Measurements from ENCODE around the gene DOK7.

The DOK7 gene, protein sequence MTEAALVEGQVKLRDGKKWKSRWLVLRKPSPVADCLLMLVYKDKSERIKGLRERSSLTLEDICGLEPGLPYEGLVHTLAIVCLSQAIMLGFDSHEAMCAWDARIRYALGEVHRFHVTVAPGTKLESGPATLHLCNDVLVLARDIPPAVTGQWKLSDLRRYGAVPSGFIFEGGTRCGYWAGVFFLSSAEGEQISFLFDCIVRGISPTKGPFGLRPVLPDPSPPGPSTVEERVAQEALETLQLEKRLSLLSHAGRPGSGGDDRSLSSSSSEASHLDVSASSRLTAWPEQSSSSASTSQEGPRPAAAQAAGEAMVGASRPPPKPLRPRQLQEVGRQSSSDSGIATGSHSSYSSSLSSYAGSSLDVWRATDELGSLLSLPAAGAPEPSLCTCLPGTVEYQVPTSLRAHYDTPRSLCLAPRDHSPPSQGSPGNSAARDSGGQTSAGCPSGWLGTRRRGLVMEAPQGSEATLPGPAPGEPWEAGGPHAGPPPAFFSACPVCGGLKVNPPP

DNA sequence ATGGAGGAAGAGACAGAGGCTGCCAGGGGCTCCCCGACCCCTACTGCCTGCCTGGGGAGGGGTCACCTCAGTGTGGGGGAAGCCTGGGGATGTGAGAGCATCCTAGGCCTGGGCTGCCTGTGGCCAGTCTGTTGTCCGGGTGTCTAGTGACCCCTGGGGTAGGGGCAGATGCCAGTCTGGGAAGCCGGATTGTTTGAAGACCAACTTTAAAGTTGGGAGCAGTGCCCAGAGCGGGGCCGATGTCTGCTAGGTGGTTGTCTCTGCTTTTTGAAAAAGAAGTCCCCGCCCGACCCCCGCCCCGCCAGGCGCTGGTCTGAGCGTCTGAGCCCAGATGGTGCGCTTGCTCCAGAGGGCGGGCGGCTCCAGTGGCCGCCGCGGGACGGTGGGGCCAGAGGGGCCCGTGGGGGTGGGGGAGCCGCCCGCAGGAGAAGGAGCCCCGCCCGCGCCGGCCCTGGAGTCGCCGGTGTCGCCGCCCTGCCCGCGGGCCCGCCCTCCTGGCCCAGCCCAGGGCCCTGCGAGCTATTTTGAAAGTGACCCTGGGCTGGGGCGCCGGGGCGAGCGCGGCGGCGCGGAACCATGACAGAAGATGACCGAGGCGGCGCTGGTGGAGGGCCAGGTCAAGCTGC lies at the start of gene DOK7:
Gene DOK7, plus strand, starts transcription at position 517 of the 626 bp plus-strand sequence. Its CDS starts 70 bp downstream, at position 587.
- DNase-seq, result no peak

DNA sequence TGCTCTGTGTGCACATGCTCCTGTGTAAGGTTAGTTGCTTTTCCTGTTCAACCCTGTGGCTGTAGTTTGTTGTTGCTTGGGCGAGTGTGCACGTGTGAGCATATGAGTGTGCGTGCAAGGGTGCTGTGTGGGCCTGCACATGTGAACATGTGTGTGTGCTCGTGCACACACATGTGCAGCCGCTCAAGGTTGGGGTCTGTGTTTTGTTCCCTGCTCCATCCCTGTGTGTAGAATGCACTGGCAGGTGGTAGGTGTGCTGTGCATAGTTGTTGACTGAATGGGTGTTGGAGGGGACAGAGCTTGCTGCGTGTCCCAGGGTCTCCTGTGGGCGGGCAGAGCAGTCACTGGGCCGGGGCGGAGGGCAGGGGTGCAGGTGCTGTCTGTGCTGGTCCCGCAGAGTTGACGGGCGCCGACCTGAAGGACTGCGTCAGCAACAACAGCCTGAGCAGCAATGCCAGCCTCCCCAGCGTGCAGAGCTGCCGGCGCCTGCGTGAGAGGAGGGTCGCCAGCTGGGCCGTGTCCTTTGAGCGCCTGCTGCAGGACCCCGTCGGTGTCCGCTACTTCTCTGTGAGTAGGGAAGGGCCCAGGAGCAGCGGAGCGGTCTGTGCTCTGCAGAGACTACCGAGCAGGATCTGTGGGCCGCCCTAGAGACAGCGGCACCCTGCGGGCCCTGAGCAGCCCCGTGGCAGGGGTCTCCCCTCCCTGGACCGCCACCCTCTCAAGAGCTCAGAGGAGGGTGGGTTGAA lies 49.3 kb upstream of the DOK7 start:
- DNase-seq, result no peak

- DNase-seq, result no peak
Observed at GRCh38 chr4:3414421-3415279, 48.5 kb upstream of the DOK7 start.

DNA sequence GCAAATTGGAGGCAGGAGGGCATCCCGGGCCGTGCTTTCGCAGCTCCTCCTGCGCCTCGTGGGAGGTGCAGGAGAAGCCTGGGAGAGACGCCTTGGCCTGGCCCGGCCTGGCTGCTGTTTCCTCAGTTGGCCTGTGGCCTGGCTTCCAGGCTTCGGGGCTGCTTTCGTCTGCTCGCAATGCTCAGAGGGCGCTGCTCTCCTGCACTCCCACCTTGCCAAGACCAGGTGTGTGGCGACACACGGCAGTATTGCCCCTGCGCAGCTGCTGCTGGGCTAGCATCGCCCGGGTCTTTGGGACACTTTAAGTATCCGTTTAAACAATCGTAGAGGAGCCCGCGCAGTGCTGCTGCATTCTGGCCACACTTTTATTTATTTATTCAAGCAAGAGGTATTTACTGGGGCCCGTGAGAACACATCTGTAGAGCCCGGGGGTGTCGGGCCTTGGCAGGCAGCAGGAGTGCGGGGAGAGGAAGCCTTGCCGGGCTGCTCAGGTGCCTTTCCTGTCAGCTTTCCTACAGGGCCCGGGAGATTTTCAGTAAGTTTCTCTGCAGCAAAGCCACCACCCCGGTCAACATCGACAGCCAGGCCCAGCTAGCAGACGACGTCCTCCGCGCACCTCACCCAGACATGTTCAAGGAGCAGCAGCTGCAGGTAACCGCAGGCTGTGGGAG lies 47.5 kb upstream of the DOK7 start:
- DNase-seq, result no peak

DNA sequence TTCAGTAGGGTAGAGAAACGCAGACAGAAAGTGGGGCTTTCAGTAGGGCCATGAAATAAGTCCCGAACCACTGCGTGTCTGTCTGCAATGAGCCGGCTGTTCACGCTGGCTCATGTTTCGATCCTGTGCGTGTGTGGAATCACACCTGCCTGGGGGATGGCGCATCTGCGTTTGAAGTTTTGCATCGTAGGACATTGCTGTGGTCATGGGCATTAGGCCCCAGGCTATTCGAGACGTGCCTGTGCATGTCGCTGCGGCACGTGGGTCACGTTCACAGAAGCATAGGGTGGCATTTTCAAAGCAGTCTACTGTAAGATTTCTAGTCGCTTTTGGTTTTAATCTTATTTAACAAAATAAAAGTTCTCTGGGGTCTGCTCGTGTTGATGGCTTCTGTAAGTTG lies 46.8 kb upstream of the DOK7 start:
- no peak for DNase-seq

DNA sequence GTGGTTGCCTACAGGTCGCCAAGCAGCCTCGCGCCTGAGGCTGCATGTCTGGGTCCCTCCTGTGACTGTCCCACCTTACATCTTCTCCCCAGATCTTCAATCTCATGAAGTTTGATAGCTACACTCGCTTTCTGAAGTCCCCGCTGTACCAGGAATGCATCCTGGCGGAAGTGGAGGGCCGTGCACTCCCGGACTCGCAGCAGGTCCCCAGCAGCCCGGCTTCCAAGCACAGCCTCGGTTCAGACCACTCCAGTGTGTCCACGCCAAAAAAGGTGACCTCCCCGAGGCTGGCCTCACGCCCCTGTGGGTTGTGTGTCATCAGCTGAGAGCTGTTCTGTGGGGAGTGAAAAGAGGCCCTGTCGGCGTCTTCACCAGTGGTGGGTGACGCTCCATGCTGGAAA lies 46.3 kb upstream of the DOK7 start:
- DNase-seq, result no peak

DNA sequence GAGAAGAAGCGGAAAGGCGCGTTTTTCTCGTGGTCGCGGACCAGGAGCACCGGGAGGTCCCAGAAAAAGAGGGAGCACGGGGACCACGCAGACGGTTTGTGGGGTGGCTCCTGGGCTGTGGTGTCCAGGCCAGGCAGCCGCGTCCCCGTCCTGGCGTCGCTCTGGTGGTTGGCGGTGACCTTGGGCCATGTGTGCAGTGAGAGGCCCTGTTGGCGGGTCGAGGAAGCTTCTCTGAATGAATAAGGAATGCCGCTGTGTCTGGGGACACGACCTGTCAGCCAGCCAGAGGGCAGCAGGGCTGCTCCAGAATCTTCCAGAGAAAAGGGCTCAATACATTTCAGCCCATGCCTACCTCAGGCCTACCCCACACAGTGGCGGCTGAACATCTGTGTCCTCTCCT lies 45.7 kb upstream of the DOK7 start:
- DNase-seq, result no peak

GRCh38 chr4:3418029-3418762 lies 44.9 kb upstream of the DOK7 start:
- DNase-seq, result no peak

DNA sequence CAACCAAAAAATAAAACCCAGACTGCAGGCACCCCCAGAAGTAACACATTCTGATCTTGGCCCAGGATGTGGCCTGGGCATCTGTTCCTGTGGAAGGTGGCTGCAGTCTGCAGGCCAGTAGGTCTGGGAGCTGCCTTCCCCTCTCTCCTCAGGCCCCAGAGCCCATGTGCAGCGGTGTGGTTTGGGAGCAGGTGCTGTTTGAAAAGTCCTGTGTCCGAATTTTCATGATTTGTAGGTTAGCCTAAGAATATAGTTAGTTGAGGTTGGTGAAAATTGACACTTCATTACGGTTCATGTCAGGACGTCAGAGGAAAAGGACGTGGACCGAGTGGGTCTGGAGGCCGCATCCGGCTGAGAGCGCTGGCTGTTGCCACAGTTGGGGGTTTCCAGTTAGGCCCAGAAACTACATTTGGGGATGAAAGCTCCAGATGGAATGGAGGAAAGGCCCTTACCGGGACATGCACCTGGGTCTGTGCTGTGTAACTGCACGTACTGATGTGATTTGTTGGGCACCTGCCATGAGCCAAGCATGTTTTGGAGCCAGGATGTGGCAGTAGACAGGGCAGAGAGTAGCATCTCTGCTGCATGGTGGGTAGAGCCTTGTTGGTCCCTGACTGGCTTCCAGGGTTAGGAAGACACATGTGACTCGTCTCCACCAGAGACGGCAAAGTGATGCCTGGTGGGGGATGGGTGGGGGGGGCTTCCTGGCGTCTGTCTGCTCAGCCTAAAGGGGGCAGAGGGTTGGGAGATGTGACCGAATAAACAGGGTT lies 43.1 kb upstream of the DOK7 start:
- DNase-seq, result no peak

DNA sequence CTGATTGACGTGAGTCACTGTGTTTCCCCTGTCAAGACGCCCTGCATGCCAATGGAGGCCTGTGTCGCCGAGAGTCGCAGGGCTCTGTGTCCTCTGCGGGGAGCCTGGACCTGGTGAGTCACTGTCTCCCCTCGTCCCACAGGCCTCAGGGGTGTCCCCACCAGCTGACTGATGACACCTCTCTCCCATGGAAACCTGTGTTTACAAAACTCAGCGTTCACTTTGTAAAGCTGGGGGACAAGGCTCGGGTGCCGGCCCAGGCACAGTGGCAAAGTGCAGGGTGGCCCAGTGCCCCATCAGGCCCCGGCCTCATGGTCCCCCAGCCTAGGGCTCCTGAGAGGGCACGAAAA lies 42.5 kb upstream of the DOK7 start:
- DNase-seq, result no peak

DNA sequence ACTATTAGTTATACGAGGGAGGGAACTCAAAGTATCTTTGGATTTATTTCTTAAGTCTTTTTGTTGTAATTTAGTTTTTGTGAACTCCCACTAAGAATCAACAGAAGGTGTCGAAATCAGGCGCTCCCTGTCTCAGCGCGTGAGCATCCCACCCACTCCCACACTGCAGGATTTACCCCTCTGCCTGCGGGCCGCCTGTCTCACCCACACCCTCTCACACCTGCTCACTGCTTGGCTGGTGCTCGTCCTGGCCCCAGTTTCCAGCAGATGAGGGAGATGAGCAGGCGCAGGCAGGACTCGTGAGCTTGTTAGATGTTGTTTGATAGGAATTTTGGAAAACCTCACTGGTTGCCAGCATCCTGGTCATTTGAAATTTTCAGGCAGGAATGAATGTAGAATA lies 42.1 kb upstream of the DOK7 start:
- no peak for DNase-seq

GRCh38 chr4:3421470-3421869 lies 41.6 kb upstream of the DOK7 start:
- no peak for DNase-seq

DNA sequence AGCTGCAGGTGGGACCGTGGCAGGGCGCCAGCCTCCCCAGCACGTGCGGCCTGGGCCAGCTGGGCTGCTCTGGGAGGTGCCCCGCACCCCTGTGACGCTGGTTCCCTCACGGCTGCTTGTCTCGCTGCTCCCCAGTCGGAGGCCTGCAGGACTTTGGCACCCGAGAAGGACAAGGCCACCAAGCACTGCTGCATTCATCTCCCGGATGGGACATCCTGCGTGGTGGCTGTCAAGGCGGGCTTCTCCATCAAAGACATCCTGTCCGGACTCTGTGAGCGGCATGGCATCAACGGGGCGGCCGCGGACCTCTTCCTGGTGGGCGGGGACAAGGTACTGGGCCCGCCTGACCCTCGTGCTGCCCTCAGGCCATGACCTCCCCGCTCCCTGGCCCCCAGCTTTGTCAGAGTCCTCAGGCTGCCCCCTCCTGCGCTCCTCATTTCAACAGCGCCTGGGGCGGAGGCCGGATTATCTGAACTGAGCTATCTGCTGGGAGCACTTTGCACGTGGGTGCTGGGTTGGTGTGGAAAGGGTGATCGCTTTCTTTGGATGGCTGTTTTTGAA lies 40.8 kb upstream of the DOK7 start:
- DNase-seq, result no peak

GRCh38 chr4:3422808-3423297 lies 40.3 kb upstream of the DOK7 start:
- DNase-seq, result no peak

DNA sequence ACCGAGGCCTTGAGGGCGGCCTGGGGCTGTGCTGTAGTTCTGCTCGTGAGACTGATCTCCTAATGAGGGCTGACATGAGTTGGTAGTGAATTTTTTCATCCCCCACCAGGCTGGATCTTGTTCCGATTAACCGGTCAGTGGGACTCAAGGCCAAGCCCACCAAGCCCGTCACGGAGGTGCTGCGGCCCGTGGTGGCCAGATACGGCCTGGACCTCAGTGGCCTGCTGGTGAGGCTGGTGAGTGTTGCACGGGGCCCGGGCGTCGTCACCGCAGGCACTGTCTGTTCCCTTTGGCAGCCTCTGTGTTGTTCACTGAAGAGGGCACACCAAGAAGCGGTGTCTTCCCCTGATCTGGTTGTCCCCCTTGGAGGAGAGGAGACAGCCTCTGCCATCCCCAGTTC lies 39.7 kb upstream of the DOK7 start:
- DNase-seq, result no peak

DNA sequence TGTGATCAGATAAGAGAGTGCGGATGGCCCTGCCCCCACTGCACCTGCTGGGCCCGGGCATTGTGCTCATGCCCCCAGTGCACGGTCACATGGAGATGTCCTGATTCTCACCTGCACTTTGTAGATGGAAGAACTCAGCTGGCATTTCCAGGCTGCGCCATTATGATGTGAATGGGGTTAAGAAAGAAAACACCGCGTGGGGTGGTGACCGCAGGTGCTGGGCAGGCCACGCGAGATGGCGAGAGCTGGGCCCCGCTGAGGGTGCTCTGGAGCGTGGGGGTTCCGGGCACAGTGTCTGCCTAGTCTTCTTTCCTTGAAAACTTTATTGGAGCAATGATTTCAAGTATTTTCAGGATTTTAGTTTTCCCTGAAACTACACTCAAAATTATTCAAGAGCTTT lies 39.2 kb upstream of the DOK7 start:
- DNase-seq, result no peak

DNA sequence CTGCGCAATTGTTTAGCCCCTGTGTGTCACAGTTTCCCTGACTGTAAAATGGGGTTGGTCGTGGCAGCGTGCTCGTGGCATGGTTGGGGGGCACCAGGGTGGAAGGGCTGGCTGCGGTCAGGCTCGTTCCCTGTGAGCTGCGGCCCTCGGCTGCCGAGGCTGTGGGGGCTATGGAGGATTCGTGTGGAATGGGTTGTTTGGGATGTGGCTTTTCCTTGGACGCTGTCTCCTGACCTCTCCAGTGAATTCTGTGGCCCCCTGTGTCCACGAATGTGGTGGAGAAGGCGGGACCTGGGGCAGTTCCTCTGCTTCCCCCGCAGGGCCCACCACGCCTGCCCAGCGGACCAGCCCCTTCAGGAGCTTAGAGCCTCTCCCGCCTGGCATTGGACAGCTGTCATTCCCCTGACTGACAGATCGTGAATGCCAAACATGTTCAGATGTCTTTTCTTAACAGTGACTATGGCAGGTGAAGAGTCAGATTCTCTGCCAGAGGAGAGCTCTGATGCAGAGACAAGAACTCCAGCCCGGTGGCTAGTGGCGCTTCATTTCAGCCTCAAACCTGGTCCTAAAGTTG lies 38.5 kb upstream of the DOK7 start:
- DNase-seq, result no peak

- no peak for DNase-seq
Observed at GRCh38 chr4:3426465-3427133, 36.5 kb upstream of the DOK7 start.

- DNase-seq, result no peak
Observed at GRCh38 chr4:3427134-3427476, 36.0 kb upstream of the DOK7 start.
